ACC112 (cell line): Measurements from ENCODE around the gene ETFA.

Source experiments
- H2AFZ ChIP-seq: fragments of 200-600 bp; sonication (generic); one replicate; pipeline ENCODE4 v1.6.0; 2017; ENCODE audit warnings: antibody characterized with exemption, low read length; ENCODE audit not compliant: unreplicated experiment
- H3K27ac ChIP-seq: fragments of 200-600 bp; sonication (generic); 2 replicates; pipeline ENCODE4 v1.5.1; 2014; ENCODE audit warnings: low read depth, mild to moderate bottlenecking, antibody characterized with exemption, low read length, moderate library complexity
- H3K27me3 ChIP-seq: fragments of 200-600 bp; sonication (generic); 2 replicates; pipeline ENCODE4 v1.6.1; 2014; ENCODE audit warnings: mild to moderate bottlenecking, antibody characterized with exemption, low read length, moderate library complexity, mixed read lengths; ENCODE audit not compliant: insufficient read depth
- H3K36me3 ChIP-seq: fragments of 200-600 bp; sonication (generic); 2 replicates; pipeline ENCODE4 v1.6.1; 2016; ENCODE audit warnings: mild to moderate bottlenecking, antibody characterized with exemption, low read length, moderate library complexity, mixed read lengths; ENCODE audit not compliant: insufficient read depth
- H3K4me1 ChIP-seq: fragments of 200-600 bp; sonication (generic); one replicate; pipeline ENCODE4 v1.6.1; 2016; ENCODE audit warnings: low read length, mixed read lengths; ENCODE audit not compliant: insufficient read depth, unreplicated experiment, control insufficient read depth
- H3K4me3 ChIP-seq: fragments of 200-600 bp; sonication (generic); 2 replicates; pipeline ENCODE4 v1.5.1; 2014; ENCODE audit warnings: mild to moderate bottlenecking, low read depth, low read length
- H3K79me2 ChIP-seq: fragments of 200-600 bp; sonication (generic); one replicate; pipeline ENCODE4 v1.6.0; 2016; ENCODE audit warnings: low read length; ENCODE audit not compliant: control insufficient read depth, unreplicated experiment, insufficient read depth

ETFA gene

DNA sequence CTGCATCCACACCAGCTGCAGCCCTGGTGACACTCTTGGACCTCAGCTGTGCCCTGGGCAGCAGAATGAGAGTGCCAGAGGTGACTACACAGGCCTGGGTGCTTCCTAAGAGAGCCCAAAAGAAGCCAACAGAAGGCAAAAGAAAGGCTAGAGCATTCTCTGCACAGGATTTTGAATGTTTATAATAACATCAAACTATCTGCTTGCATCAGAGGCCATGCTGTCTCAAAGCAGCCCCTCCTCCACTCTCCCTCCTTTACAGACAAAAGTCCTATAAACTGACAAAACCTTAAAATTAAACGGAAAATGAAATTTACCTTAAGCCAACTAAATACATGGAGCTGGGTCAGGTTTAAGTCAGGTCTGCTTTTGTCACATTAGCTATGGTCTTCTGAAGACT is 95.6 kb downstream of the ETFA start:
- Histone ChIP-seq H2AFZ (no peak overlapping the region), H3K27ac (no peak overlapping the region), H3K36me3 (peaks cover 29% of the 10 kb centered on the region)

GRCh38 chr15:76209942-76210341 is 101.3 kb downstream of the ETFA start:
- no peaks in the 10 kb centered on the region for H3K79me2 ChIP-seq
- no peak overlapping the region for H3K4me3 ChIP-seq
- H2AFZ ChIP-seq, result no peak overlapping the region
- 0 out of 2 replicates have a peak, but pooled peaks cover 7% of the 10 kb centered on the region for H3K36me3 ChIP-seq
- H3K4me1 ChIP-seq, result no peaks in the 10 kb centered on the region
- no peaks in the 10 kb centered on the region for H3K27me3 ChIP-seq
- H3K27ac ChIP-seq, result no peak overlapping the region

More for the DNA sequence above, 95.6 kb downstream of the ETFA start:
- Histone ChIP-seq H3K79me2 (no peaks in the 10 kb centered on the region), H3K4me1 (peaks cover 11% of the 10 kb centered on the region), H3K27me3 (no peaks in the 10 kb centered on the region), H3K4me3 (no peak overlapping the region)

DNA sequence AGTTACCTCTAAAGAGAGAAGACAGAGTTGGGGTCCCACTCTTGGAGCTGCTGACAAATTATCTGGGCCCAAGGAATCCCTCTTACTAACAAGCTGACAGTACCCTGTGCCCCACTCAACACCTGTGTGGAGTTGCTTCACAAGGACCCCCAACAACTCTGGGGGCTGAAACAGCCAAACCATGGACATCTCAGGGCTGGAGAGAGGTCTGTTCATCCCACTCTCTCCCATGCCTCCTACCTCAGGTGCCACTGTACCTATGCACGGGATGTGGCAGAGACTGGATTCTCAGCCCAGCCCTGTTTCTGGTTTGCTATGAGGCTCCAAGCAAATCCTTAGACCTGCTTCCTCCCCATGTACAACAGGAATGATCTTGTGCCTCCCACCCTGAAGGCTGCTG is 101.7 kb downstream of the ETFA start:
- Histone ChIP-seq H3K27ac (no peak overlapping the region), H3K36me3 (0 out of 2 replicates have a peak, but pooled peaks cover 7% of the 10 kb centered on the region), H3K4me3 (no peak overlapping the region), H3K79me2 (no peaks in the 10 kb centered on the region), H3K4me1 (no peaks in the 10 kb centered on the region), H2AFZ (no peak overlapping the region), H3K27me3 (no peaks in the 10 kb centered on the region)

DNA sequence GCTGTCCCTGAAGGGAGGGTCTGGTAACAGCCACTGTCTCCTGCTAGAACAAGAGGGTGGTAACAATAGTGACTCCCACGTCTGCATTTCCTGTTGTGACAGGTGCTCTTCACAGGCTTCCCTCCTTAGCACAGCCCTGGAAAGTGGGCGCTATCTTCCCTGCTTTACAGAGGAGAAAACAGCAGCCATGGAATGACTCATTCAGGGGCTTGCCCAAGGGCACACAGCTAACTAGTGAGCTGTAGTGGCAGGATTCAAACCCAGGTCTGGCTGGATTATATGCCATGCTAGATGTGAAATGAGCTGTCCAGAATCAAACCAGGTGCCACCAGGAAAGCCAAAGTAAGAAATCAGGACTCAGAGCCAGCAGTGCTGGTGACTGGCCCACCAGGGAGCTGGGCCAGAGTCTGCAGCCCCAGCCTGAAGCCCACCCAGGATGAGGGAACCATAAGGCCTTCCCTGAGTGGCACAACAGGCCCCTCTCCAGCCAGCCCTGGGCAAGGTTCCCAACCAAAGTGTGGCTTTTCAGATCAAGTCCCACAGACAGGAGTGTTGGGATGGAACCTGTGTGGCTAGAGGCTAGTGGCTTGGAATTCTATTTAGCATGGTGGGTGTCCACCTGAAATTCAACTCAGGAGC is 102.4 kb downstream of the ETFA start:
- no peaks in the 10 kb centered on the region for H3K4me1 ChIP-seq
- no peaks in the 10 kb centered on the region for H3K79me2 ChIP-seq
- H3K36me3 ChIP-seq, result 0 out of 2 replicates have a peak, but pooled peaks cover 7% of the 10 kb centered on the region
- no peak overlapping the region for H3K4me3 ChIP-seq
- no peak overlapping the region for H2AFZ ChIP-seq
- H3K27me3 ChIP-seq, result no peaks in the 10 kb centered on the region
- no peak overlapping the region for H3K27ac ChIP-seq

- H3K36me3 ChIP-seq, result 0 out of 2 replicates have a peak, but pooled peaks cover 7% of the 10 kb centered on the region
- H3K27ac ChIP-seq, result no peak overlapping the region
- no peaks in the 10 kb centered on the region for H3K79me2 ChIP-seq
- no peaks in the 10 kb centered on the region for H3K27me3 ChIP-seq
- no peak overlapping the region for H3K4me3 ChIP-seq
- no peak overlapping the region for H2AFZ ChIP-seq
- no peaks in the 10 kb centered on the region for H3K4me1 ChIP-seq
Observed at GRCh38 chr15:76208084-76208785, 103.0 kb downstream of the ETFA start.

DNA sequence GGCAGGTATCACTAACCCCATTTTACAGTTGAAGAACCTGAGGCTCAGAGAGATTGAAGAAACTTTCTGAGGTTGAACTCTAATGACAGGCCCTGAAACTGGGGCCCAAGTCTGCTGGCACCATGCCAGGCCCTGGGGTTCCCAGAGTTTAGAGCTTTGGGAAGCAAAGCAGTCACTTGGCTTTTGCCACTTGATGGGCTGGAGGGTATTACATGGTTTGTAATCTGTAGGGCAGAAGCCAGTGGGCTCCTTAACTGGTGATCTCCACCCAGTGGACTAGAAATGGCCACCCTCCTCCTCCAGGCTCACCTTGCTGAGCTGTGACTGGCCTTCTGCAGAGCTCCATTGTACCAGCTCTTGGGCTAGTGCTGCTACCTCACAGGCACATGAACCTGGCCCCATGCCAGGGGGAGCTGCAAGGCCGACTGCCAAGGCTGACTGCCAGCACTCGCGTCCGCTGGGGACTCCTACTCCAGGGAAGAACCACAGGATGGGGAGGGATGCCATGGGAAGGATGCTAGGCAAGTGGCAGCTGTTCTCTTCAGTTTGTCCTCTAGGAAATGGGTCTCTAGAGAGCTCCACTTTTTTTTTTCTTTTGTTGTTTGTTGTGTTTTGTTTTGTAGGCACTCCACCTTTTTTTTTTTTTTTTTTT is 104.8 kb downstream of the ETFA start:
- H3K79me2 ChIP-seq, result no peaks in the 10 kb centered on the region
- no peaks in the 10 kb centered on the region for H3K4me1 ChIP-seq
- H2AFZ ChIP-seq, result no peak overlapping the region
- H3K36me3 ChIP-seq, result 0 out of 2 replicates have a peak, but pooled peaks cover 7% of the 10 kb centered on the region
- H3K27me3 ChIP-seq, result no peaks in the 10 kb centered on the region
- H3K4me3 ChIP-seq, result no peak overlapping the region
- no peak overlapping the region for H3K27ac ChIP-seq

- H2AFZ ChIP-seq, result no peak overlapping the region
- no peaks in the 10 kb centered on the region for H3K4me1 ChIP-seq
- H3K27ac ChIP-seq, result no peak overlapping the region
- H3K4me3 ChIP-seq, result no peak overlapping the region
- no peaks in the 10 kb centered on the region for H3K27me3 ChIP-seq
- no peaks in the 10 kb centered on the region for H3K36me3 ChIP-seq
- H3K79me2 ChIP-seq, result no peaks in the 10 kb centered on the region
Observed at GRCh38 chr15:76204916-76205460, 106.3 kb downstream of the ETFA start.

DNA sequence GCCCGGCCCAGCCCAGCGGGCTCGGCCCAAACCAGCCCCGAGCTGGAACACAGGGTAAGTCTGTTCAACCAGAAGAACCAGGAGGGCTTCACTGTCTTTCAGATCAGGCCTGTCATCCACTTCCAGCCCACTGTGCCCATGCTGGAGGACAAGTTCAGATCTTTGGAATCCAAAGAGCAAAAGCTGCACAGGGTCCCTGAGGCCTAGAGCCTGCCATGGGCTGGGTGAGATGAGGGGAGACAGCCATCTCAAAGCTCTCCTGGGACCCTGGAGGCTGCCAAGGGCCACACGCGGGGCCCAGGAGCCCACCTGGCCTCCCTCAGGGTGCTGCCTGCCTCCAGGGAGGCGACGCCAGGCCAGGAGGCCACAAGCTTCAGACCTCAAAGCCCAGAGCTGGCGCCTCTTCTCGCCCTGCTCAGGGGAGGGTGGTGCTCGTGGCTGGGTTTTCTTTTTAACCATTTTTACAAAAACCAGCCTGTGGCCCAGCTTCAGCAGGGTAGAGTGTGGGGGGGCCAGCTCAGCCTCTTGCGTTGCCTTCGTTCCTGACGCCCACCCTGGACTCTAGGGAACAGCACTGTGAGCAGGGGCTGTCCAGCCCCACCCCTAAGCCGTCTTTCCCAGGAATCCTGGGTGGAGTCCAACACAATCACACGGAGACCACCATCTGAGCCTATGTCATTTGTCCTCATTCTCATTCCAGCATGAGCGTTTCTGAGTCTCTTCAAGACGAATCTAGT is 107.0 kb downstream of the ETFA start:
- no peak overlapping the region for H3K4me3 ChIP-seq
- no peaks in the 10 kb centered on the region for H3K79me2 ChIP-seq
- no peaks in the 10 kb centered on the region for H3K36me3 ChIP-seq
- H3K4me1 ChIP-seq, result peaks cover 2% of the 10 kb centered on the region
- H3K27me3 ChIP-seq, result no peaks in the 10 kb centered on the region
- no peak overlapping the region for H2AFZ ChIP-seq
- no peak overlapping the region for H3K27ac ChIP-seq

DNA sequence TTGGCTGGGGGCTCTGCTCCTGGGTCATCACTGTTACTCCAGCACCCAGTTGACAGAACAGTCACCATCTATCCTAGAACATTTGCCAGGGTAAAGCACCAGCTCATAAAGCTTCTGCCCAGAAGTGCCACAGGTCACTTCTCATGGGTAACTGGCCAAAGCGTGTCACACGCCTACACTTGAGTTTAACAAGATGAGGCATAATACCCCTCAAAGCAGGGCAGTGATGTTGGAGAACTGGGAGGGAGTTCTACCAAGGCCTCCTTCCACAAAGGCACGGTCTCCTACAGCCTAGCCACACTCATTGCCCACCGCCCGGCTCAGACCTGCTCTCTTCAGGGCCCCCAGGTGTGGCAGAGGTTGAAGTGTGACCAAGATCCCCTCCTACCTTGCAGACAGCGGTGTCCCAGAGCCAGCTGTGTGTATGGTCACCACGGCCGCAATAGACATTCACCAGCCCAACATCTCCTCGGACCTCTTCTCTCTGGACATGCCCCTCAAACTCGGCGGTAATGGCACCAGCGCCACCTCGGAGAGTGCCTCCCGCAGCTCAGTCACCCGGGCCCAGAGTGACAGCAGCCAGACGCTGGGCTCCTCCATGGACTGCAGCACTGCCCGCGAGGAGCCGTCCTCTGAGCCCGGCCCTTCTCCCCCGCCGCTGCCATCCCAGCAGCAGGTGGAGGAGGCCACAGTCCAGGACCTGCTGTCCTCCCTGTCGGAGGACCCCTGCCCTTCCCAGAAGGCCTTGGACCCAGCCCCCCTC is 107.7 kb downstream of the ETFA start:
- no peak overlapping the region for H3K27ac ChIP-seq
- H3K79me2 ChIP-seq, result no peaks in the 10 kb centered on the region

More for the DNA sequence above, 107.7 kb downstream of the ETFA start:
- Histone ChIP-seq H2AFZ (no peak overlapping the region), H3K4me3 (no peak overlapping the region), H3K27me3 (no peaks in the 10 kb centered on the region), H3K36me3 (no peaks in the 10 kb centered on the region), H3K4me1 (peaks cover 10% of the 10 kb centered on the region)
